GM12878 (cell line): ENCODE data around the gene SPINK8. TPM values are rescaled to one million over a fixed set of nuclear protein-coding genes. Genes with fewer than 3 reads are reported as not detected.

Source experiments
- ATAC-seq: fragments of 200-7000 bp; cut with Tn5 transposase; 3 replicates; pipeline ENCODE4 v1.9.1; 2020; ENCODE audit warnings: mild to moderate bottlenecking, moderate library complexity
- BruUV-seq: library from RNA; stranded (reverse); fragments of 400-500 nt; replicated peaks from 2 replicates; lab custom pipeline; 2021; lab: Mats Ljungman, UMichigan
- CTCF ChIA-PET: fragments of 300-600 bp; sonication (Branson Sonifier 250); formaldehyde crosslinking; extraction: SDS; loops from one replicate; lab custom pipeline; 2021; ENCODE audit warnings: inconsistent platforms; lab: Yijun Ruan, JAX
- POLR2A ChIA-PET: fragments of 350-600 bp; formaldehyde crosslinking; extraction: SDS; loops from one replicate; lab custom pipeline; 2021; ENCODE audit warnings: inconsistent platforms; lab: Charles Lee
- RAD21 ChIA-PET: fragments of 300-600 bp; sonication (Branson Sonifier 250); formaldehyde crosslinking; loops from one replicate; lab custom pipeline; 2023; ENCODE audit warnings: antibody characterized with exemption; ENCODE audit not compliant: unreplicated experiment; lab: Charles Lee
- SMC1A ChIA-PET: fragments of 300-600 bp; sonication (Branson Sonifier 250); formaldehyde crosslinking; loops from one replicate; lab custom pipeline; 2023; ENCODE audit not compliant: unreplicated experiment, uncharacterized antibody; lab: Charles Lee
- DNase-seq: peaks from one replicate; pipeline ENCODE4 v3.0.0-alpha.2; 2011; ENCODE audit warnings: low read depth, low spot score
- FAIRE-seq: peaks from 3 replicates; lab custom pipeline; 2011; peaks lifted over from hg19 to GRCh38; lab: Jason Lieb, UNC
- H2AFZ ChIP-seq: 2 replicates; pipeline ENCODE4 v1.6.0; 2011; ENCODE audit warnings: low read depth, low read length, control low read depth; ENCODE audit not compliant: control insufficient read depth
- H3K27ac ChIP-seq: 2 replicates; pipeline ENCODE4 v1.5.1; 2011; ENCODE audit warnings: control low read depth; ENCODE audit not compliant: control insufficient read depth, insufficient read depth
- H3K27me3 ChIP-seq, 2 experiments: replicated peaks in 1 of 2; 2 replicates each; pipeline versions ENCODE4 v1.6.0 to v1.6.1; 2011; ENCODE audit warnings: low read length in 1 of 2; ENCODE audit not compliant: control insufficient read depth in 2 of 2, insufficient read depth in 2 of 2
- H3K36me3 ChIP-seq, 2 experiments: 2 replicates each; pipeline ENCODE4 v1.5.1; 2011; ENCODE audit warnings: low read length in 1 of 2; ENCODE audit not compliant: control insufficient read depth in 2 of 2, insufficient read depth in 2 of 2
- H3K4me1 ChIP-seq: 2 replicates; pipeline ENCODE4 v1.6.1; 2011; ENCODE audit warnings: mild to moderate bottlenecking, low read length, moderate library complexity, mixed read lengths; ENCODE audit not compliant: control insufficient read depth, insufficient read depth
- H3K4me2 ChIP-seq: 2 replicates; pipeline ENCODE4 v1.6.0; 2011; ENCODE audit warnings: control low read depth; ENCODE audit not compliant: control insufficient read depth, insufficient read depth
- H3K4me3 ChIP-seq: fragments of 200-600 bp; sonication (generic); 2 replicates; pipeline ENCODE4 v1.5.1; 2016
- H3K79me2 ChIP-seq: 2 replicates; pipeline ENCODE4 v1.6.0; 2011; ENCODE audit warnings: low read length; ENCODE audit not compliant: control insufficient read depth, insufficient read depth
- H3K9ac ChIP-seq: 2 replicates; pipeline ENCODE4 v1.8.0; 2011; ENCODE audit warnings: low read length, control low read depth, mixed read lengths; ENCODE audit not compliant: control insufficient read depth, insufficient read depth
- H3K9me3 ChIP-seq: replicated peaks from 3 replicates; pipeline ENCODE4 v1.5.1; 2011; ENCODE audit warnings: mild to moderate bottlenecking, low read length; ENCODE audit not compliant: control insufficient read depth, insufficient read depth
- H4K20me1 ChIP-seq: 2 replicates; pipeline ENCODE4 v1.6.0; 2011; ENCODE audit not compliant: control insufficient read depth, insufficient read depth
- BMI1 ChIP-seq: fragments of 450-650 bp; IDR thresholded peaks from 2 replicates; pipeline ENCODE4 v1.6.1; 2016; ENCODE audit warnings: mild to moderate bottlenecking, moderate library complexity, borderline replicate concordance
- CBX5 ChIP-seq: sonication (generic); IDR thresholded peaks from 2 replicates; pipeline ENCODE4 v1.6.1; 2016; ENCODE audit warnings: low read depth, moderate library complexity, mild to moderate bottlenecking, inconsistent platforms
- CHD4 ChIP-seq: fragments of 200-600 bp; sonication (generic); IDR thresholded peaks from 2 replicates; pipeline ENCODE4 v1.6.1; 2016; ENCODE audit warnings: mild to moderate bottlenecking
- EGR1 ChIP-seq, 2 experiments: IDR thresholded peaks; 1 replicate in 1 of 2; 2 replicates in 1 of 2; pipeline ENCODE4 v1.6.1; 2011 to 2012; ENCODE audit warnings: low read depth in 2 of 2, low read length in 2 of 2, borderline replicate concordance in 1 of 2, mild to moderate bottlenecking in 1 of 2, moderate library complexity in 1 of 2
- IRF4 ChIP-seq: IDR thresholded peaks from 2 replicates; pipeline ENCODE4 v1.6.1; 2011; ENCODE audit warnings: low read depth, low read length
- MTA2 ChIP-seq: fragments of 450-650 bp; IDR thresholded peaks from 2 replicates; pipeline ENCODE4 v1.6.1; 2016; ENCODE audit warnings: low read depth, mild to moderate bottlenecking, moderate library complexity
- MYB ChIP-seq: fragments of 150-350 bp; IDR thresholded peaks from 2 replicates; pipeline ENCODE4 v1.6.1; 2014; ENCODE audit warnings: mild to moderate bottlenecking, low read depth, low read length, borderline replicate concordance
- NFXL1 ChIP-seq: fragments of 450-650 bp; IDR thresholded peaks from 2 replicates; pipeline ENCODE4 v1.6.1; 2017; ENCODE audit warnings: antibody characterized with exemption, mild to moderate bottlenecking, borderline replicate concordance
- NR2C1 ChIP-seq: fragments of 450-650 bp; IDR thresholded peaks from 2 replicates; pipeline ENCODE4 v1.6.1; 2017; ENCODE audit warnings: antibody characterized with exemption, mild to moderate bottlenecking, moderate library complexity
- PAX8 ChIP-seq: fragments of 450-650 bp; IDR thresholded peaks from 2 replicates; pipeline ENCODE4 v1.6.1; 2017; ENCODE audit warnings: mild to moderate bottlenecking, moderate library complexity
- PBX3 ChIP-seq: IDR thresholded peaks from 2 replicates; pipeline ENCODE4 v1.6.1; 2011; ENCODE audit warnings: mild to moderate bottlenecking, low read depth, low read length, moderate library complexity; ENCODE audit not compliant: insufficient replicate concordance
- PML ChIP-seq: IDR thresholded peaks from 2 replicates; pipeline ENCODE4 v1.6.1; 2012; ENCODE audit warnings: low read length, inconsistent platforms
- RAD51 ChIP-seq: fragments of 450-650 bp; IDR thresholded peaks from 2 replicates; pipeline ENCODE4 v1.6.1; 2016; ENCODE audit warnings: moderate library complexity, mild to moderate bottlenecking, inconsistent platforms
- TBL1XR1 ChIP-seq: IDR thresholded peaks from 2 replicates; pipeline ENCODE4 v1.6.1; 2012; ENCODE audit warnings: low read depth, low read length, improper control_type of control experiment
- ZBTB4 ChIP-seq: fragments of 450-650 bp; formaldehyde crosslinking; IDR thresholded peaks from 2 replicates; pipeline ENCODE4 v1.4.0; 2022; ENCODE audit warnings: mild to moderate bottlenecking, moderate library complexity
- WGBS: methylation state at CpG from one replicate; pipeline ENCODE4 v1.1.6; 2016; ENCODE audit warnings: low lambda C conversion rate; ENCODE audit not compliant: insufficient replicate concordance, insufficient coverage; ENCODE audit errors: missing lambda C conversion rate; 5-methylcytosine and 5-hydroxymethylcytosine counted together
- in situ Hi-C: fragments of 300-500 bp; cut with MboI; formaldehyde crosslinking; loops from 9 replicates; pipeline ENCODE4 v1.14.3; 2018; ENCODE audit warnings: mixed read lengths
- intact Hi-C: fragments of 100-400 bp; cut with micrococcal nuclease; formaldehyde crosslinking; loops from one replicate; pipeline ENCODE4 v1.14.2; 2022; ENCODE audit not compliant: unreplicated experiment
- polyA plus RNA-seq, 11 experiments: library from polyadenylated mRNA; depleted of rRNA in 4 of 11; unstranded in 6 of 11; stranded (reverse) in 5 of 11; fragments of >200 nt; fragmentation: Nextera tagmentation in 4 of 11; fragmentation: Illumina TruSeq in 1 of 11; extraction: Ambion mirVana in 4 of 11; extraction: Trizol in 1 of 11; gene quantifications; 1 replicate in 1 of 11; 2 replicates in 10 of 11; pipeline versions ENCODE4 v1.2.1 to v1.2.3, GENCODE V29; 2011 to 2016; ENCODE audit warnings: inconsistent platforms in 2 of 11, missing spikeins in 2 of 11, low read depth in 1 of 11
- total RNA-seq, 4 experiments: library from RNA; depleted of rRNA in 3 of 4; stranded (reverse); fragments of >200 nt in 3 of 4; fragmentation: Illumina TruSeq in 1 of 4; extraction: Trizol in 1 of 4; gene quantifications; 2 replicates each; pipeline versions ENCODE4 v1.2.1 to v1.2.3, GENCODE V29; 2013 to 2021
- TF ChIP-seq, protein P1 (sequence below): fragments of 450-650 bp; formaldehyde crosslinking; IDR thresholded peaks from 2 replicates; pipeline ENCODE4 v1.4.0; 2020; ENCODE audit warnings: mild to moderate bottlenecking, moderate library complexity

SPINK8 gene
- total and polyA plus RNA-seq, 10 of the 15 experiments (the other 5 are each of a cell fraction or from before 2014, with no cell fraction given): not detected

GRCh38 chr3:48268381-48268935 lies 65.0 kb downstream of the SPINK8 start:
- in situ Hi-C loops (no loop called here), intact Hi-C loops (no loop called here)
- H3K4me1 ChIP-seq: no peaks in the 10 kb centered on the region
- FAIRE-seq (peak; percentile 73), ATAC-seq (no peak), DNase-seq (peak; percentile 16)
- ChIA-PET CTCF (interaction anchor here (0.6 to 10.9 kb wide), 9 partner anchors 19 to 198 kb away, joined by 3 to 157 read pairs (median 4); a partner anchor contains a TSS), RAD21 (interaction anchor here (0.9 to 8.9 kb wide), 10 partner anchors 25 to 290 kb away, joined by 3 to 73 read pairs (median 4); partner anchors contain the start of genes NME6 and ZNF589), POLR2A (interaction anchor here (0.7 to 1.0 kb wide), 2 partner anchors 25 to 27 kb away, joined by 3 to 4 read pairs; no protein-coding TSS in a partner anchor), SMC1A (interaction anchor here (0.7 to 3.1 kb wide), 11 partner anchors 8 to 289 kb away, joined by 3 to 7 read pairs (median 5); no protein-coding TSS in a partner anchor)
- H3K4me3 ChIP-seq: no peak overlapping the region
- H3K27me3 ChIP-seq: no peaks in the 10 kb centered on the region
- no peaks in the 10 kb centered on the region; the same call in 1 of the 2 replicates for H4K20me1 ChIP-seq
- H3K27ac ChIP-seq: no peak overlapping the region
- no peaks in the 10 kb centered on the region for H3K79me2 ChIP-seq
- no peaks in the 10 kb centered on the region; the same call in 2 of the 3 replicates for H3K9me3 ChIP-seq
- peaks cover 21 to 29% of the 10 kb centered on the region in 2 experiments for H3K36me3 ChIP-seq
- H2AFZ ChIP-seq: no peak overlapping the region
- WGBS: 53% methylated on average over 13 of the region's 13 CpGs
- H3K9ac ChIP-seq: no peak overlapping the region
- TSS peak; percentile 51 for BruUV-seq
- H3K4me2 ChIP-seq: no peak overlapping the region
- TF ChIP-seq CHD4 (no peak), ZBTB4 (CRISPR knock-in tag) (no peak), TBL1XR1 (no peak), IRF4 (no peak), RAD51 (no peak), CBX5 (no peak), MTA2 (0 out of 2 replicates have a peak, but pooled peaks have one; percentile 46), NFXL1 (no peak), MYB (no peak), PAX8 (0 out of 2 replicates have a peak, but pooled peaks have one; percentile 49), NR2C1 (no peak), BMI1 (no peak), PML (no peak), PBX3 (no peak), EGR1 (IDR thresholded peaks at IDR 0.05; ENCODE audit: borderline replicate concordance in 1 of 2, low read depth in 2 of 2, low read length in 2 of 2) (no peak)
- TF ChIP-seq, protein P1, sequence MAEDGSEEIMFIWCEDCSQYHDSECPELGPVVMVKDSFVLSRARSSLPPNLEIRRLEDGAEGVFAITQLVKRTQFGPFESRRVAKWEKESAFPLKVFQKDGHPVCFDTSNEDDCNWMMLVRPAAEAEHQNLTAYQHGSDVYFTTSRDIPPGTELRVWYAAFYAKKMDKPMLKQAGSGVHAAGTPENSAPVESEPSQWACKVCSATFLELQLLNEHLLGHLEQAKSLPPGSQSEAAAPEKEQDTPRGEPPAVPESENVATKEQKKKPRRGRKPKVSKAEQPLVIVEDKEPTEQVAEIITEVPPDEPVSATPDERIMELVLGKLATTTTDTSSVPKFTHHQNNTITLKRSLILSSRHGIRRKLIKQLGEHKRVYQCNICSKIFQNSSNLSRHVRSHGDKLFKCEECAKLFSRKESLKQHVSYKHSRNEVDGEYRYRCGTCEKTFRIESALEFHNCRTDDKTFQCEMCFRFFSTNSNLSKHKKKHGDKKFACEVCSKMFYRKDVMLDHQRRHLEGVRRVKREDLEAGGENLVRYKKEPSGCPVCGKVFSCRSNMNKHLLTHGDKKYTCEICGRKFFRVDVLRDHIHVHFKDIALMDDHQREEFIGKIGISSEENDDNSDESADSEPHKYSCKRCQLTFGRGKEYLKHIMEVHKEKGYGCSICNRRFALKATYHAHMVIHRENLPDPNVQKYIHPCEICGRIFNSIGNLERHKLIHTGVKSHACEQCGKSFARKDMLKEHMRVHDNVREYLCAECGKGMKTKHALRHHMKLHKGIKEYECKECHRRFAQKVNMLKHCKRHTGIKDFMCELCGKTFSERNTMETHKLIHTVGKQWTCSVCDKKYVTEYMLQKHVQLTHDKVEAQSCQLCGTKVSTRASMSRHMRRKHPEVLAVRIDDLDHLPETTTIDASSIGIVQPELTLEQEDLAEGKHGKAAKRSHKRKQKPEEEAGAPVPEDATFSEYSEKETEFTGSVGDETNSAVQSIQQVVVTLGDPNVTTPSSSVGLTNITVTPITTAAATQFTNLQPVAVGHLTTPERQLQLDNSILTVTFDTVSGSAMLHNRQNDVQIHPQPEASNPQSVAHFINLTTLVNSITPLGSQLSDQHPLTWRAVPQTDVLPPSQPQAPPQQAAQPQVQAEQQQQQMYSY: no peak
